Measurements from ENCODE around the gene NAP1L1. TPM values are rescaled to one million over a fixed set of nuclear protein-coding genes. Genes with fewer than 3 reads are reported as not detected.

Gene NAP1L1
- total RNA-seq, 4 donors from 2014 or later, result 49.6 to 334 (median 79.7) TPM

- Histone ChIP-seq H3K27me3 (no peaks in the 10 kb centered on the region), H3K9me3 (no peaks in the 10 kb centered on the region), H3K4me3 (no peak overlapping the region), H3K36me3 (no peaks in the 10 kb centered on the region), H3K4me1 (no peaks in the 10 kb centered on the region), H3K27ac (no peak overlapping the region)
- no peak for DNase-seq
- no peak for TF ChIP-seq POLR2A (IDR thresholded peaks at IDR 0.05)
- no peak for TF ChIP-seq CTCF (IDR thresholded peaks at IDR 0.05)
Measured at GRCh38 chr12:76117751-76118150, 33.3 kb upstream of the NAP1L1 start.

GRCh38 chr12:76117067-76117691 lies 32.7 kb upstream of the NAP1L1 start:
- Histone ChIP-seq H3K4me1 (no peaks in the 10 kb centered on the region), H3K9me3 (no peaks in the 10 kb centered on the region), H3K27ac (no peak overlapping the region), H3K27me3 (no peaks in the 10 kb centered on the region), H3K36me3 (no peaks in the 10 kb centered on the region), H3K4me3 (no peak overlapping the region)
- no peak for DNase-seq
- TF ChIP-seq POLR2A (IDR thresholded peaks at IDR 0.05) (no peak), CTCF (IDR thresholded peaks at IDR 0.05) (no peak)

- Histone ChIP-seq H3K4me1 (no peaks in the 10 kb centered on the region), H3K9me3 (no peaks in the 10 kb centered on the region), H3K27me3 (no peaks in the 10 kb centered on the region), H3K4me3 (no peak overlapping the region), H3K36me3 (no peaks in the 10 kb centered on the region), H3K27ac (no peak overlapping the region)
- DNase-seq, result no peak
- TF ChIP-seq CTCF (IDR thresholded peaks at IDR 0.05) (no peak), POLR2A (IDR thresholded peaks at IDR 0.05) (no peak)
Measured at GRCh38 chr12:76113800-76114757, 29.6 kb upstream of the NAP1L1 start.

GRCh38 chr12:76111209-76111749 lies 26.8 kb upstream of the NAP1L1 start:
- no peak for TF ChIP-seq POLR2A (IDR thresholded peaks at IDR 0.05)
- TF ChIP-seq CTCF (IDR thresholded peaks at IDR 0.05), result no peak
- no peaks in the 10 kb centered on the region for H3K27me3 ChIP-seq
- H3K36me3 ChIP-seq, result no peaks in the 10 kb centered on the region
- DNase-seq, result no peak
- H3K27ac ChIP-seq, result no peak overlapping the region
- no peaks in the 10 kb centered on the region for H3K4me1 ChIP-seq
- H3K9me3 ChIP-seq, result no peaks in the 10 kb centered on the region
- H3K4me3 ChIP-seq, result no peak overlapping the region

- H3K9me3 ChIP-seq, result no peaks in the 10 kb centered on the region
- no peak overlapping the region for H3K4me3 ChIP-seq
- no peaks in the 10 kb centered on the region for H3K27me3 ChIP-seq
- no peaks in the 10 kb centered on the region for H3K4me1 ChIP-seq
- H3K27ac ChIP-seq, result no peak overlapping the region
- DNase-seq, result no peak
- TF ChIP-seq CTCF (IDR thresholded peaks at IDR 0.05), result no peak
- TF ChIP-seq POLR2A (IDR thresholded peaks at IDR 0.05), result no peak
- no peaks in the 10 kb centered on the region for H3K36me3 ChIP-seq
Measured at GRCh38 chr12:76109879-76110278, 25.4 kb upstream of the NAP1L1 start.

Data from Peyer's patch (tissue), 4 donors.